HG03159 (cell line): ENCODE data around the gene VPS13D.
"Not testable (repeated sequence)": the region's sequence is repeated elsewhere in the genome, so short reads cannot be mapped to it uniquely, and the experiment has no call there.

Experiments
- ATAC-seq: cut with Tn5 transposase; IDR thresholded peaks from one replicate; pipeline ENCODE4 v1.9.1; 2021; ENCODE audit warnings: mild to moderate bottlenecking, moderate library complexity; ENCODE audit not compliant: unreplicated experiment

Gene VPS13D

DNA sequence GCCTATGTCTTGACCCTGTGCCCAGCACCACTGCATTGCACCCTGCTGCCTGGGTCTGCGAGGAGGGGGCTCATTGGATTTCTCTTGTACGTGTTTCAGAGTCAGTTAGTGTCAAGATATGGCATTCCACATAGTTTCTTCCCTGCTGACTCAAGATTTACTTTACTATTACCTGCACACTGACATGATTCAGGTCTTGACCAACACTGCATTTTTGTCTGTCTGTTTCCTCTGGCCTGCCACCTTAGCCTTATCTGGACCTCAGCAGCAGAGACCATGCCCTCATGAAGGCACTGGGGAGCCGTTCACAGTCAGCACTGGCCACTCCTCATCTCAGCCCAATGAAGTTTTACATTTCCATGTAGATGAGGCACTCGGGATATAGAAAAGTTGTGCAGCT is 232.8 kb downstream of the VPS13D start:
- no peak for ATAC-seq

DNA sequence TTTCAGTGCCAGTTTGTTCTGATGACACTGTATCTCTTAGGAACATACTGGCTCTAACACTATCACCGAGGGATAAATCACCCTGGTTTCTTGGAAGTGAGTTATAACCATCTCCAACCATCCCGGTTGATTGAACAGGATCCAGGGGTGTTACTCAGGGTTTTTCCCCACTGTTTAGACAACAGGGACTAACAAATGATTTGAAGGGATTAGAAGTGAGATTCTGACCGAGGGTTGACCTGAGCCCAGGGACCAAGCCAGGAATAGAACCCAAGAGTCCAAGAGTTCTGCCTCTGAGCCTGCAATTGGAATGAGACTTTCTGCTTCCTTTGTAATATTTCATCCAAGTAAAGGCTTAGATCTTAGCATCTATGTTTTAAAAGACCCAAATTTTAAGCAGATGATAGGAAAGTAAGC is 234.2 kb downstream of the VPS13D start:
- ATAC-seq, result no peak

DNA sequence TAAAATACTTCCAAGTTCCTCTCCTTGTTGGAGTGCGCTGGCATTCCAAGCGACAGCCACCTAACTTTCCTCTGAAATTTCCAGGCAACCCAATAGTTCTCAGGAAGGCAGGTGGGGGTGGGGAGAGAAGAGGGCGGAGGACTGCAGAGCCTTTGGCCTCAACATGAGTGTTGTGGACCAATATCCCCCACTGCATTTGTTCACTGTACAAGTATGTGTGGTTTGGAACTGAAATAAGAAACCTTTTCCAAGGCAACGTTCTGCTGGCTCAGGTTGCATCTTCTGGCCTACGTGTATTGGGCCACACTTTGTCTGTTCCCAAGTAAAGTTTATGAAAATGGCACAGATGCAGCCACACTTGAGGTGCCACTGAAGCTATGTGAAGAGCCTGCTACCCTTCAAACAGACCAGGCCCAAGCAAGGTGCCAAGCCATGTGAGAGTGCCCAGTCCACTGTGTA is 234.8 kb downstream of the VPS13D start:
- ATAC-seq, result no peak

DNA sequence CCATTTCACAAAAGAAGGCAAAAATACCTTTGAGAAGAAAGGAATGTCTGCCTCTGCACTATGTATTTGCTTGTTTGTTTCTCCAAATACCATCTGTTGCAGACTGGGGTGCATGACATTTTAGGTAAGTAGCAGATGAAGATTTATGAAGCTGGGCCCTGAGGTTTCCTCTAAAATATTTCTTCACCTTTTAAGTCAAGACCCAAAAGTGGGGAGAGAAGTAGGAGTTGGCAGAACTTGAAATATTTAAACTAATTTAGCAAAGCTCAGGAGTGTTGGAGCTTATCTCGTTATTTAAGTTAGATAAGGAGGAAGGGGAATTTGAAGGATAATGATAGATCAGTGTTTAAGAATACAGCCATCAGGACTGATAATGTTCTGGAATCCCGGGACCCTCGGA is 235.3 kb downstream of the VPS13D start:
- ATAC-seq, result no peak

DNA sequence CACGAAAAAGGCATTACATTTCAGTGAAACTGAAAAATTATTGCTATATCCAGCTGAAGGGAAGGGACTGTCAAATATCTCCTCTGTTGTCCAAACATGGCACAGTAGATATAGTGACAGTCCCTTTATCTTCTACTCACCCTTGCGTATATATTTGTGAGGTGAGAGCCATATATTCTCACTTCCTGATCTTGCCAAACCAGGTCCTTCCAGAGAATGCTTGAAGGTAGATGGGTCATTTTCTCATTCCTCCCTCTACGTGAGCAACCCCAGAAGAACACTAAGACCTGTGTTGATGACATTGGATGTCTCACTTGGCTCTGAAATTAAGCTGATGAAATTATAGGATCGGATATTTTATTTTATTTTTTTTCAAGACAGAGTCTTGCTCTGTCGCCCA is 237.0 kb downstream of the VPS13D start:
- no peak for ATAC-seq

DNA sequence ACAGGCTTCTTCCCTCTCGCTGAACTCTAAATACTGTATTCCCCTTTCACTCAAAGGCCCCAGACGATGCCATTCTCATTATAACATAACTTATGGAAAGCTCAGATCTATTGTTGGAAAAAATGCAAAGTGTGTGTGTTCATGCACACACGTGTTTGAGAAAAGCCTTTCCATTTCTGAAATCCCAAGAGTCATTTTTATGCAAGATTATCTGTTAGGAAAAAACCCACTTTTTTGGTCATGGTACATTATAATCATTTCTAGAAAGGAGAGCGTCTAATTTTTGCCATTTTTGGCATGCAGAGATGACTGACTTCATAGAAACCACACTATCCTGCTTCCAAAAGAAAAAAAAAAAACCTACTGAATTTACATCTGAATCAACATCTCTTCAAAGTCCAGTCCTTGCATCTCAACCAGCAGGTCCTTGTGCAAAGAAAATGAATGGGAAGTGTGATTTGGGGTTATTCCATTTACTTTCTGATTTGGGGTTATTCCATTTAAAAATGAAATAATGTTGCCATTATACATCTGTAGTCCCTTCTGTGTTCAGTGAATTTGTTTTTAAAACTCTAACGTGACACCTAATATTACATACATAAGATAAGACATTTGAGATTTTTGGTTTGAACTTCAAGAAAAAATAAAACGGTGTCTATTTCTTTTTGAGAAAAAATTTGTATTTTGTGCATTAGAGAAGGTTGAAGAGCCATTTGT is 237.9 kb downstream of the VPS13D start:
- ATAC-seq, result no peak

DNA sequence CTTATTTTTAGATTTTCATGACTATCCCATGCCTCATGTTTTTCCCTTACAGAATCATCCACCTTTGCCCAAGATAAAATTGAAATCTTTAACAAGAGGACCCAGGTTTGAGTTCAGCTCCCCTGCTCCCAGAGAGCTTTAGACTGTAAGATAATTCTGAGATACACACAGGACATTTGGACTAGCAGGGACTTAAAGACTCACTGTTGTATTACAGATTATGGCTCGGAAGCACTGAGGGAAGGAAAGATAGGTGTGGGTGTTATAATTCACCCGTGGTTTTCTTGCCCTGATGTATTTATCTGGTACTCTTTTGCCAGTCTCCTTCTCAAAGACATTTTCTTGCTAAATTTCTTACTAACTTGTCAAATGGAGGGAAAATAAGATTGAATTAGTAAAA is 238.5 kb downstream of the VPS13D start:
- ATAC-seq, result no peak

DNA sequence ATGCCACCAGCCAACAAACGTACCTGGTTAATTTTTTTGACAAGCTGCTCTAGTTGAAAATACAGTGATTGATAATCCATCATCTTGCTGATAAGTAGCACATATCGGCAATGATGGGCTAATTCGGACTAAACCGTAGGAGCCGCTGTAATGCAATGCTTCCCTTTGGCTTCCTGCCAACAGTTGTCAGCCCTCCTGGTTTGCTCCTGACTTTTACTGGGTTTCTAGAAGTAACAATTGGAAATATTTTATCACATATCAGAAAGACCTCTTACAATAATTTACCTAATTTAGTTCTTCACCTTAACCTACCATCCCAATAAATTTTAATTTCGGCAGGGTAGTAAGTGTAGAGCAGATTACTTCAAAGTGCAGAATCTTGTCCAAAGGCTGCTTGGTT is 239.7 kb downstream of the VPS13D start:
- ATAC-seq, result no peak

DNA sequence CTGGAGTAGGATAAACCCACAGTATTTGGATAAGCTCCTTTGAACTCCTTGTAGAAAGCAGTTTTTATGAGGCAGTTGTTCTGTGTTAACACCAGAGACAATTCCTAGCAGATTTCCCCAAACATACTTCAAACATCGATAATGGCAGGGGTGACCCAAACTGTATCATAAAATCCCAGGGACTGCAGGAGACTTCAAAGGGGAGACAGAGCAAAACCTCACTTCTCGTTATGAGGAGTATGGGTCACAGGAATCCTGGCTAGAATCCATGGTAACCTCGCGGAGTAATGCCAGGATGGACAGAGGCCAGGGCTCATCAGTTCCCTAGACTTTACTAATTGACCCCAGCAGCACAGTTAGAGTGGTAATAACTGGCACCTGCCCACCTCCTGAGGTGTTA is 240.2 kb downstream of the VPS13D start:
- ATAC-seq, result no peak

DNA sequence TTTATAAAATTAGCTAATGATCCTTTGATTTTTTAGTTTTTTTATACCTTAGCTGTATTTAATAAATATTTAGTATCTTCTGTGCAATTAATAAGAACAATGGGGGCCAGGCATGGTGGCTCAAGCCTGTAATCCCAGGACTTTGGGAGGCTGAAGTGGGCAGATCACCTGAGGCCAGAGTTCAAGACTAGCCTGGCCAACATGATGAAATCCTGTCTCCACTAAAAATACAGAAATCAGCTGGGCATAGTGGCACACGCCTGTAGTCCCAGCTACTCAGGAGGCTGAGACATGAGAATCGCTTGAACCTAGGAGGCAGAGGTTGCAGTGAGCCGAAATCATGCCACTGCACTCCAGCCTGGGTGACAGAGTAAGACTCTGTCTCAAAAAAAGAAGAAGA is 241.1 kb downstream of the VPS13D start:
- not testable (repeated sequence) for ATAC-seq

DNA sequence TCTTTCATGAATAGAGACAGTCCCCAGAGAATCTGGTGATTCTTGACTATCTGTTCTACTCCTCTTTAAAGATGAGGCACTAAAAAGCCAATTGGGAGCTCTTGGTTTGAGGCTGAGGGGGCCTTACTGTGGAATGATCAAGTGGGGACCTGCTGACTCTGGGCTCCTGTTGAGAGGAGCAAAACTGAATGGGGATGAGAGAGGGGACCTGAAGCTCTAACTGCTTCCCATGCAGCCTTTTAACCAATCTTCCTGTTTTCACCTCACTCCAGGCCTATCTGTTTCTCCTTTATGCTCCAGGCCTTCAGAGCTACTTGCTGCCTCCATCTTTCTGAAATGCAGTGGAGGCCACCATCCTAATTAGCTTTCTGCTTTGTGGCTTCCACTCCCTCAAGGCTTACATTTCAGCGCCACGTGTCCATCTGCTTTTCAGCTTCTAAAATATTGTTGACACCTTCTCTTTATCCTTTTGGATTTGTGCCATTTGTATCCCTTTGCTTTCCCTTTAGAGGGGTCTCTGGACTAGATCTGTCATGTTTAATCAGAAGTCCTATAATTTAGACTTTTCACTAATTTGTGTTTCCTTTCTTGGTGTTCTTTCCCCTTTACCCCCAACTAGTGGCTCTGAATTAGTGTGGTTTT is 242.4 kb downstream of the VPS13D start:
- no peak for ATAC-seq

DNA sequence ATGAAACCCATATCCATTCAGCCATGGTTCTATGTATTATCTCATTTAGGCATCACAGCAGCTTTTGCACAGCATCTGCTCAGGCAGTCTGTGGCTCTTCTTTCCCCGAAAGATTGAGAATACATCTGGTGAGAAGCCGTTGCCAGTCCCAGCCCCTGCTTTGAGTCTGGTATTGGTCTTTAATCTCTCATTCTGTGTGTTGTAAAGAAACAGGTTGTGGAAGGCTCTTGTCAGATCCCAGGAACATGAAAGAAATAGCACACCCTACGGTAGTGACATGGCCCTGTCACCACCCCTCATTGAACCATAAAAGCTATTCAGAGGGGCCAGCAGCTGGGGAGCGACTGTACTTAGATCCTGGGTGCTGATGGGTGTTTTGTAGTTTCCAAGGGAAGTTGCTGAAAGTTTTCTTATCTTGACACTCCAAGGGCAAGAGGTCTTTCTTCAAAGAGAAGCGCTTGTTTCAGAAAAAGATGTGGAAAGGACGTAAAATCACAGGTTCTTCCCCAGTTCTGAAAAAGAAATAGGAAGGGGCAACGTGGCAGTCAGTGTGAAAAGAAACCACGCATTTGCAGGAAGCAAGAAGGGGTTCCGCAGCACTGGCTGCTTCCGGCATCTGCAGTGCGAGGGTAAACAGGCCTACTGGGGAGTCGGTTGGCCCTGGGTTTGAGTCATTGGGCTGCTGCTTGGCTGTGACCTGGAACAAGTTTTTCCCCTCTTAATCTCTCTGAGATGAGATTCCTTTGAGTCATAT is 243.1 kb downstream of the VPS13D start:
- no peak for ATAC-seq

DNA sequence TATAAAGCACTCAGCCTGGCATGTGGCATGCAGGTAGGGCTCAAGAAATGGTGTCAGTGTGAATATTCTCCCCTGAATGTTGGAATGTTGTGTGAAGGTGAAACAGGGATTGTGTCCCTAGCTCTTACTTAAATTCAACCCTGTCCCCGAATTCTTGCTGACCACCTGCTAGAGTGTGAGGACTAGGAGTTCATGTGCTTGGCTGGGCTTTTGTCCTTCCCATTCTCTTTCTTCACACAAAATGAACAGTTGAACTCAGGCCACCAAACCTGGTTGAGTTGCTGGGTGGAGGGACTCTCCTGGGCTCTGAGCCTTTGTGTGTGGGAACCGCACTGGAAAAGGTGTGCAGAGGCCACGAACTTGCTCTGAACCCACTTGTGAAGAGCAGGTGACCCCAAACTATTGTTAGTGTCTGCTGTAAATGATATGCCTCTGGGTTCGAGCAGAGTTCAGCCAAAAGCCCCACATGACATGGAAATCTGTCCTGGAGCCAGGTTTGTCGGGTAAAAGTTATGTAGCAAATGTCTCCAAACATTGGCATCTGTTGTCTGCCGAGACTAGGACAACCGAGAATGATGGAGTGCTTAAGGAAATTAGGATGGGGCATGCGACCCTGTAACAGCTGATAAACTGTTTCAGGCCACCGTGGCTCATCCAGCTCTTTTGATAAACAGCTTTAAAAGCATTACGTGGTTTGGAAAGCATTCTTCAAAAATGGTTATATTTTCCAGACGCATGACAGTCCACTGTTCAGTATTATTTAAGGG is 243.9 kb downstream of the VPS13D start:
- no peak for ATAC-seq

DNA sequence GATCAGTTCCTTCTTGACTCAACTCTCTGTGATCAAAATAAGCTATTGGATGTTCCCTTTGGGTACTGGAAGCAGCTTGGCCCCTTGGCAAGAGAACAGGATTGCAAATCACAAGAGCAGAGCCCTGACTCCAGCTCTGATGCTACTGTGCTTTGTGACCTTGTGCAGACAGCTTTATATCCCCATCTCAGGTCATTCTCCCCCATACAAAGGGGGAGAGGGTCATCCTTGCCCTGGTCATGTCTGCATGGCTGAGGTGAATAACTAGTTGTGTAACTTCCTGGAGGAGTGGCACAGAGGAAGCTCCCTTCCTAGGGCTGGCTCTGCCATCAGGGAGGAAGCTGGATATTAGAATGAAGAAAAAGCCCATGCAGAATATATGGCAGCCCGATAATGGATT is 245.3 kb downstream of the VPS13D start:
- no peak for ATAC-seq

DNA sequence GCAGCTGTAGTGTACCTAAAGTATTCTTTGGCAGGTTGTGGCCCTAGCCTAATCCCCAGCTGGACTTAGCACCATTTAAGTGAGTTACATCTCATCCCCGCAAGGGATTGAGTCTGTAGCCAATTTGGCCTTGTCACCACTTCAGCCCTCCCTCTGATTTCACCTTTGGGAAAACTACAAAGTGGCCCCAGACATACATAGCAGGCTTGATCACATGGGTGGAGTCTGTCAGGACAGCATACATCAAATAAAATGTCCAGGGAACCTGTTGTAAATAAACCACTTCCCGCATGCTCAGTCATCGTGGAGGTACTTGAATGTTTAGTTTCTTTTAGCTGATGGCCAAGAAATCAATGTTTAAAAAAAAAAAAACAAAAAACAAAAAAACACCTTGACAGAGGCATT is 245.7 kb downstream of the VPS13D start:
- no peak for ATAC-seq

DNA sequence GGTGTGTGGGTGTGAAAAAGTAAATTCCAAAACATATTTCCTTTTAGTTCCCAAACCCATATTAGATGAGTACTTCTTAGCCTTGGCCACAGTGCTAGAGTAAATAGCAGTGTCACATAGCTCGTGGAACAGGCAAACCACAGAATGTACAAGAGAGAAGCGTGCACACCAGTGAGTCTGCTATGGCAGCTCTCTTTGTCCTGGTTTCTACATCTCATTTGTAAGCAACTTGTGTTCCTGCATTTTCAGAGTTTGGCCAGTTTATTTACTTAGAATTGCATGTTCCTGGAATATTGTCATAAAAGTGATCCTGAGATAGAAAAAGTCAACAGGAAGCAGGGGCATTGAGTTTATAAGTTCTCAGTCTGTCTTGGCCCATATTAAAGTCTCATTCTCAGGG is 246.1 kb downstream of the VPS13D start:
- ATAC-seq, result no peak

DNA sequence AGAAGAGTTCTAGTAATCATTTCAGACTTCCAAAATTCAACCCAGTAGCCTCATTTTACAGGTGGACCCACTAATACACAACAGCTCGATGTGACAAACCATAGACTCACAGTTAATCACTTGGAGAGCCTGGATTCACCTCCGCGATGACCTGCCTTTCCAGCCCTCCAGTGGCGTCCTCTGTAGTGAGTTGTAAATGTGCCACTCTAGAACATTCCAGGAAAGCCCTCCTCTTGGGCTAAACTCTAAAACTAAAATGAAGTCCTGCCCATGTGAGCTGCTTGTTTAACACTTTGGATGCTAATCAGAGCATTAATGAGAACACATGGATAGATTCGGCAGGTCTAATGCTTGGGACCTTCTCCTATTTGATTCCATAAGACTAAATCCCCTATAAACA is 247.5 kb downstream of the VPS13D start:
- ATAC-seq, result no peak

DNA sequence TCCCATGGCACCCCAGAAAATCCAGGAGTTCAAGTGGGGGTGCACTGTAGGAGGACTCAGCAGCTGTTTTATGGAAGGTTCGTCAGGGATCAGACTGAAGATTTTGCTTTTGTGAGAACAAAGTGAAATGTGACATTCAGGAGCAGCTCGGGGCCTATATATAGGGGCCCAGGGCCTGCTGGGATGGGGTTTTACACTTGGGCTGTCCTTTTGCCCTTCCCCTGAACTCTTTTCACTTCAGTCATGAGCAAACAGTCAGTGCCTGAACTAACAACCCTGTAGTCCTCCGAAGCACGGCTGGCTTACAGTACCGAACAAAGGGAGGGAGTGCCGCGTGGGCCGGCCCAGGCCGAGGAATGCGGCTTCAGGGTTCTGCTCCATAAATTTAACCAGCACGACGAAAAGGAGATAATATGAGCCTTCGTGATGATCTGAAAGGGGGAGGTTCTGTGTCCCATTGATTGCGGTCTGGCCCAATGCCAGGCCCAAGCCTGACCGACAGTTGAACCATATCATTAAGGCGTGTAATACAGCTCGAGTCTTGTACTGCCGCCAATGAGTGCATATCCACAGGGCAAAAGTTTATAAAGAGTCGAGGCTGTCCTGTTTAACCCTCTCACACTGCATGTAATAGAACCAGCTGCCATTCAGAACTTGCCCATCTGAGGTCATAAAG is 248.2 kb downstream of the VPS13D start:
- ATAC-seq, result no peak

DNA sequence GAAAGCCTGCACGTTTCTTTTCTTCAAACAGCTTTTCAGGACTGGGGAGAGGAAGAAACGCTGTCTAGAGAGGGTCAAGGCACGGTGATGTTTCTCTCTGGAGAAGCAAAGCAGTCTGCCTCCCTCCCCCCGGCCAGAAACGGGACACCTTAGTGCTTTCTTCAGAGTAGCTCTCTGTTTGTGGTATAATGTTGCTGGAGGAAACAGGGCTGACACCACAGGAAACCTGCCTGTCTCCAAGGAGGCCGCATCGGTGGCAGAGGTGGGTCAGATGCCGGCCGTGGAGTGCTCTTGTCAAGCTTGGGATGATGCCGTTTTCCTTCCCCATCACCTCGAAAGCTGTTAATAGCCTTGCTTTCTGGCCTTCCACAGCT is 248.8 kb downstream of the VPS13D start:
- no peak for ATAC-seq

DNA sequence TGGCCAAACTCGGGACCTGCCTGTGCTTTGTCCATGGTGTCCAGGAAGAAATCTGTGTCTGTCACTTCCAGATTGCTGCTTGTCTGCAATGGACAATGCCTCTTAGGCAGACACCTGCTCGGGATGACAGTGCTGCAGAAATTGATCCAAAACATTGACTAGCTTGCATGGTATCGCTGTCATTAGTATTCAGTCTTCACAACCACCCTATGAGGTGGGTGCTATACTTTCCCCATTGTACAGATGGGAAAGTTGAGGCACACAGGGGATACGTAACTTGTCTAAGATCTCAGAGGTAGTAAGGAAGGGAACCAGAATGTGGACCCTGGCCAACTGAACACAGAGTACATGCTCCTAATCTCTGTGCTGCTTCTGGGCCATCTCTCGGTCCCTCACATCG is 249.5 kb downstream of the VPS13D start:
- ATAC-seq, result no peak

DNA sequence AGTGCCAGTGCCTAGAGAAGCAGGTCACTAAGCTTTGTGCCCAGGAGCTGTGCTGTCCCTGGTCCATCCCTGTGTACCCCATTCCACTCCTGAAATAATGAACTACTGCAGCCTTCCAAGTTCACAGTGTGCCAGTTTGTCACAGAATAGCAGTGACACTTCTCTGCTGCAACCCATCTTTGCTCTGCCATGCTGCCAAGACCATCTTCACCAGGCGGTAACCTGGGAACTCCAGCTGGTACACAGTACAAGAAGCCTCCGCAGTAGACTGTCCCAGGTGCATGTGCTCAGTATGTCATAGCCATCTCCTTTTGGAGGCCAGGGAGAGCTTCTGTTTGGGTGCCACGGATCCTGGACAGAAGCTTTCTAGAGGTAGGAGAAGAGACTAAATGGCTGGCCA is 250.2 kb downstream of the VPS13D start:
- no peak for ATAC-seq
